HAP-1 (cell line): Measurements from ENCODE around the gene ZZZ3.
"Not testable (repeated sequence)": the region's sequence is repeated elsewhere in the genome, so short reads cannot be mapped to it uniquely, and the experiment has no call there.

Experiments
- DNase-seq, 2 experiments: peaks; one replicate each; pipeline ENCODE4 v3.0.0-alpha.2; 2016 to 2020; ENCODE audit warnings: low spot score in 2 of 2
- H3K27me3 ChIP-seq: fragments of 250-450 bp; sonication (Bioruptor Pico); 2 replicates; pipeline ENCODE4 v1.5.1; 2020; ENCODE audit warnings: low read depth, mild to moderate bottlenecking, moderate library complexity
- H3K36me3 ChIP-seq: fragments of 250-450 bp; sonication (Bioruptor Pico); replicated peaks from 2 replicates; pipeline ENCODE4 v1.5.1; 2020; ENCODE audit warnings: mild to moderate bottlenecking
- H3K4me1 ChIP-seq: fragments of 250-450 bp; sonication (Bioruptor Pico); 2 replicates; pipeline ENCODE4 v1.5.1; 2020; ENCODE audit warnings: mild to moderate bottlenecking
- H3K4me3 ChIP-seq: fragments of 250-450 bp; sonication (Bioruptor Pico); 2 replicates; pipeline ENCODE4 v1.5.1; 2020; ENCODE audit warnings: mild to moderate bottlenecking, moderate library complexity
- H3K9me3 ChIP-seq: fragments of 250-450 bp; sonication (Bioruptor Pico); 2 replicates; pipeline ENCODE4 v1.5.1; 2020; ENCODE audit warnings: mild to moderate bottlenecking, moderate library complexity
- in situ Hi-C: fragments of 300-500 bp; cut with MboI; formaldehyde crosslinking; loops from 3 replicates; pipeline ENCODE4 v1.14.3; 2020; ENCODE audit warnings: low sequenced_read_pairs, inconsistent platforms, mixed read lengths

ZZZ3 gene

DNA sequence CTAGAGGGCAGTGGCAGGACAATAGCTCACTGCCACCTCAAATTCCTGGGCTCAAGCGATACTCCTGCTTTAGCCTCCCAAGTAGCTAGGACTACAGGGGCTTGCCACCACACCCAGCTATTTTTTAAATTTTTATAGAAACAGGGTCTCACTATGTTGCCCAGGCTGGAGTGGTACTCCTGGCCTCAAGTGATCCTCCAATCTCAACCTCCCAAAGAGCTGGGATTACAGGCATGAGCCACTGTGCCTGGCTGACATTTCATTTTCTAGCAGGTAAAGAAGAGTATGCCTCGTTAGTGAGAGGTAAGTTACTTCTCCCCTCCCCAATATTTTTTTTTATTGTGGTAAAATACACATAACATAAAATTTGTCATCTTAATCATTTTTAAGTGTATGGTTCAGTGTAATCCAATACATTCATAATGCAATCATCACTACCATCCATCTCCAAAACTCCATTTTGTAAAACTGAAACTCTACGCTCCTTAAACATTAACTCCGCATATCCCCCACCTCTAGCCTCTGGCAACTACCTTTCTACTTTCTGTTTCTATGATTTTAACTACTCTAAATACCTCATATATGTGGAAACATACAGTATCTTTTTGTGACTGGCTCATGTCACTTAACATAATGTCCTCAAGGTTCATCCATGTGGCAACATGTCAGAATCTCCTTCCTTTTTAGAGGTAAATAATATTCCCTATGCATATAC lies 22.4 kb downstream of the ZZZ3 start:
- Histone ChIP-seq H3K4me1 (no peaks in the 10 kb centered on the region), H3K36me3 (no peaks in the 10 kb centered on the region), H3K9me3 (no peaks in the 10 kb centered on the region), H3K4me3 (no peak overlapping the region), H3K27me3 (no peaks in the 10 kb centered on the region)
- in situ Hi-C loops: no loop called here
- no peak for DNase-seq

DNA sequence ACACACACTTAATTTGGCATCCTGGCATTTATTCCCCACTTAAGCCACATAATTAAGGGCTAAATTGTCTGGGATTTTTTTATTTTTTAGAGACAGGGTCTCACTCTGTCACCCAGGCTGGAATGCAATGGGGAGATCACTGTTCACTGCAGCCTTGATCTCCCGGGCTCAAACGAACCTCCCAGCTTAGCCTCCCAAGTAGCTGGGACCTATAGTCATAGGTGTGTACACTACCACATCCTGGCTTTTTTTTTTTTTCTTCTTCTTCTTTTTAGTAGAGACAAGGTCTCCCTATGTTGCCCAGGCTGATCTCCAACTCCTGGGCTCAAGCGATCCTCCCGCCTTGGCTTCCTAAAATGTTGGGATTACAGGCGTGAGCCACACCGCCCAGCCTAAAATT lies 24.2 kb downstream of the ZZZ3 start:
- H3K36me3 ChIP-seq: no peaks in the 10 kb centered on the region
- no peak overlapping the region for H3K4me3 ChIP-seq
- DNase-seq: no peak
- no peaks in the 10 kb centered on the region for H3K4me1 ChIP-seq
- H3K27me3 ChIP-seq: no peaks in the 10 kb centered on the region
- no peaks in the 10 kb centered on the region for H3K9me3 ChIP-seq
- in situ Hi-C loops: no loop called here

DNA sequence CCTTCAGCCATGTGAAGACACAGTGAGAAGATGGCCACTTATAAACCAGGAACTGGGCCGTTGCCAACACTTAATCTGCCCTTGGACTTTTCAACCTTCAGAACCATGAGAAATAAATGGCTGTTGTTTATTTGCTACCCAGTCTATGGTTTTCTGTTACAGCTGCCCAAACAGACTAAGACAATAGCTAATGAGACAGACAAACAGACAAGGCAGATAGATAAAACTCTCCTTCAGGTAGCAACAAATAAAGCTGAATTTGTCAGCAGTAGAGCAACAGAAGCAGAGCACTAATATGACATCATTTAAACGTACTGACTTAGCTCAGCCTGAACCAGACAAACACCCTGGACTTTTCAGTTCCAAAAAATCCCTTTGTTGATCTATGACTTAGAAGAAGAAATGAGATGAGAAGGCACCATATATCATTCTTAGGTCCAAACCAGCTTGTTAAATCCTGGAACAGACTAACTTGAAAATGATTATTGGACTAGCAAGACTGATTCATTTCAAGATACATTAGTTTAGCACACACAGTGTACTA lies 27.0 kb downstream of the ZZZ3 start:
- no peak for DNase-seq
- Histone ChIP-seq H3K4me3 (no peak overlapping the region), H3K36me3 (no peaks in the 10 kb centered on the region), H3K27me3 (no peaks in the 10 kb centered on the region), H3K4me1 (no peaks in the 10 kb centered on the region), H3K9me3 (0 out of 2 replicates have a peak, but pooled peaks cover 2% of the 10 kb centered on the region)
- in situ Hi-C loops: no loop called here

DNA sequence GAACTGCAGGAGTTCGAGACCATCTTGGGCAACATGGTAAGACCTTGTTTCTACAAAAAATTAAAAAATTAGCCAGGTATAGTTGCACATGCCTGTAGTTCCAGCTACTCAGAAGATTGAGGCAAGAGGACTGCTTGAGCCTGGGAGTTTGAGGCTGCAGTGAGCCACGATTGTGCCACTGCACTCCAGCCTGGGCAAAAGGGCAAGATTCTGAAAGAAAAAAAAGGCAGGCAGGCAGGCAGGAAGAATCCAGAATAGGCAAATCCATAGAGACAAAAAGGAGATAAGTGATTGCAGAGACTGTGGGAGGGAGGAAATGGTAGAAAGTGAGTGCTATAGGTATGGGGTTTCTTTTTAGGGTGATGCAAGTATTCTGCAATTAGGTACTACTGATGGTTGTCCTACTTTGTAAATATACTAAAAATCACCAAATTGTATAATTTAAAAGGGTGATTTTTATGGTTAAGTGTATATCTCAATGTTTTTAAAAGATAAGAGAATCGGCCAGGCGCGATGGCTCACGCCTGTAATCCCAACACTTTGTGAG lies 29.4 kb downstream of the ZZZ3 start:
- no peaks in the 10 kb centered on the region for H3K36me3 ChIP-seq
- in situ Hi-C loops: no loop called here

DNA sequence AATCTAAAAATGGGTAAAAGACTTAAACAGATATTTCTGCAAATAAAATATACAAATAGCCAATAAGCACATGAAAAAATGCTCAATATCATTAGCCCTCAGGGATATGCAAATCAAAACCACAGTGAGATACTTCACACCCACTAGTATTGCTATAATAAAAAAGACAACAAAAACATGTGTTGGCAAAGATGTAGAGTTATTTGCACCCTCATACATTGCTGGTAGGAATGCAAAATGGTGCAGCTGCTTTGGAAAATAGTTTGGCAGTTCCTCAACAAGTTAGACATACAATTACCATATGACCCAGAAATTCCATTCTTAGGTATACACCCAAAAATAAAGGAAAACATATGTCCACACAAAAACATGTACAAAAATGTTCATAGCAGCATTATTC lies 30.2 kb downstream of the ZZZ3 start:
- H3K4me1 ChIP-seq: no peaks in the 10 kb centered on the region
- H3K27me3 ChIP-seq: no peaks in the 10 kb centered on the region
- peaks cover 2% of the 10 kb centered on the region; the same call in 1 of the 2 replicates for H3K9me3 ChIP-seq
- H3K36me3 ChIP-seq: no peaks in the 10 kb centered on the region
- DNase-seq: no peak
- H3K4me3 ChIP-seq: no peak overlapping the region
- in situ Hi-C loops: no loop called here

More for the DNA sequence above, 29.4 kb downstream of the ZZZ3 start:
- Histone ChIP-seq H3K9me3 (peaks cover 2% of the 10 kb centered on the region; the same call in 1 of the 2 replicates), H3K4me3 (no peak overlapping the region), H3K27me3 (no peaks in the 10 kb centered on the region), H3K4me1 (no peaks in the 10 kb centered on the region)
- DNase-seq: no peak

DNA sequence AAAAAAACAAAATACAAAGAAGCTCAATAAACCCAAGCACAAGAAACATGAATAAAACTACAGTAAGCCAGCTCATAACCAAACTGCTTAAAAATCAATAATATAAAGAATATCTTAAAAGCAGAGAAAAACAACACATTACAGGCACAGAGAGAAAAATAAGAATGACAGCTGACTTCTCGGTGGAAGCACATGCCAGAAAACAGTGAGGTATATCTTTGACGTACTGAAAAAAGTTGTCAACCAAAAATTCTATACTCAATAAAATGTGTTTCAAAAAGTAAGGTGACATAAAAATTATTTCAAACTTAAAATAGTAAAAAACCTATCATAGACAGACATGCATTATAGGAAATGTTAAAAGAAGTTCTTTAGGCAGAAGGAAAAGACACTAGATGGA lies 33.3 kb downstream of the ZZZ3 start:
- Histone ChIP-seq H3K36me3 (no peaks in the 10 kb centered on the region; the same call in 1 of the 2 replicates), H3K4me3 (no peak overlapping the region), H3K9me3 (peaks cover 2% of the 10 kb centered on the region; the same call in 1 of the 2 replicates), H3K4me1 (no peaks in the 10 kb centered on the region), H3K27me3 (no peaks in the 10 kb centered on the region)
- no peak for DNase-seq
- in situ Hi-C loops: no loop called here

DNA sequence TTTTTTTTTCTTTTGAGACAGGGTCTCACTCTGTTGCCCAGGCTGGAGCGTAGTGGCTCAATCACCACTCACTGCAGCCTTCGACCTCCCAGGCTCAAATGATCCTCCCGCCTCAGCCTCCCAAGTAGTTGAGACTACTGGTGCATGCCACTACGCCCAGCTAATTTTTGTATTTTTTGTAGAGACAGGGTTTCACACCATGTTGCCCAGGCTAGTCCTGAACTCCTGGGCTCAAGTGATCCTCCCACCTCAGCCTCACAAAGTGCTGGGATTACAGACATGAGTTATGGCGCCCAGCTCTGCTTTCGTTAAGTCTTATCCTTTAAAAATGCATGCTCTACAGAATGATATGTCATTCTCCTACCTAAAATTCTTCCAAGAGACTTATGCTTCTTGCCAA lies 36.2 kb downstream of the ZZZ3 start:
- in situ Hi-C loops, H3K36me3 ChIP-seq, H3K9me3 ChIP-seq, H3K27me3 ChIP-seq, DNase-seq, H3K4me3 ChIP-seq: not testable (repeated sequence)
- peaks cover 11% of the 10 kb centered on the region for H3K4me1 ChIP-seq

DNA sequence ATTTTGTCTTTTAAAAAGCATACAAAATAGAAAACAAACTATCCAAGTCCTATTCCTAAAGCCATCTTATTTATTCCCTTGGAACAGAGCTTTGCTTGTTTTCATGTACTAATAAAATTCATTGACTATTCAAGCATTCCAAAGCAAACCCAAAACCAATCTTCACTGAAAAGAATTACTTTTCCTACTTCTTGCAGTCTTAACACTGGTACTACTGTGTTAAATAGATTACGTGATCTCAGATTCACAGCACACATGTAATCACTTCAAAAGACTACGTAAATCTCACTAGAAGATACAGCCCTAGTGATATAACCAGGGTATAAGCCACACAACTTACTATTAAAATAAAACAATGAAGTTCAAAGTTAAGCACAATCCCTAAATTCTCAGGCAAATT lies 39.0 kb downstream of the ZZZ3 start:
- Histone ChIP-seq H3K36me3 (no peaks in the 10 kb centered on the region; the same call in none of the 2 replicates), H3K9me3 (no peaks in the 10 kb centered on the region), H3K4me1 (peaks cover 11% of the 10 kb centered on the region), H3K27me3 (no peaks in the 10 kb centered on the region), H3K4me3 (no peak overlapping the region)
- in situ Hi-C loops: no loop called here
- DNase-seq: no peak

DNA sequence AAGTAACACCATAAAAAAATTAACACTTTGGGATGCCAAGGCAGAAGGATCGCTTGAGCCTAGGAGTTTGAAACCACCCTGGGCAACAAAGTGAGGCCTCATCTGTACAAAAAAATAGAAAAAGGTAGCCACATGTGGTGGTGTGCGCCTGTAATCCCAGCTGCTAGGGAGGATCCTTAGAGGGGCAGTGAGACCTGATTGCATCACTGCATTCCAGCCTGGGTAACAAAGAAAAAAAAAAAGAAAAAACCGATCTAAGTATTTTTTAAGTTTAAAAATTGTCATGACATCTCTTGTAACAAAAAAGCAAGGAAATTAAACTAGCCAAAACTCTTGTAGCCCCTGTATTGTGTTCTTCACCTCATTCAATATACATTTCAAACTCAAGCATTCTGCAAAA lies 39.5 kb downstream of the ZZZ3 start:
- Histone ChIP-seq H3K4me1 (peaks cover 11% of the 10 kb centered on the region), H3K27me3 (no peaks in the 10 kb centered on the region), H3K4me3 (no peak overlapping the region), H3K36me3 (no peaks in the 10 kb centered on the region; the same call in none of the 2 replicates), H3K9me3 (no peaks in the 10 kb centered on the region)
- no peak for DNase-seq
- in situ Hi-C loops: no loop called here

DNA sequence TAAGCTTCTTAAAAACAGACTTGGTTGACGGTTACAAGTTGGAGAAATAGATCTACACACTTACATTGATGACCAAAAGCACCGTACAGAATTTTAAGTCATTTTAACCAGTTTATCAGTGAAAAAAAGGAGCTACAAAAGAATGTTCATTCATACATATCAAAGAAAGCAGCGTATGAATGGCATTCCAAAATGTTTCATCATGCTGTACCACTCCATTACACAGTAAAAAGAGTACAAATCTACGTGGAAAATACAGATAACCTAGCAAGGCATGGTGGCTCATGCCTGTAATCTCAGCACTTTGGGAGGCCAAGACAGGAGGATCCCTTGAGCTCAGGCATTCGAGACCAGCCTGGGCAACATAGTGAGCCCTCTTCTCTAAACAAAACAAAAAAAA lies 40.3 kb downstream of the ZZZ3 start:
- H3K4me1 ChIP-seq: peaks cover 11% of the 10 kb centered on the region

DNA sequence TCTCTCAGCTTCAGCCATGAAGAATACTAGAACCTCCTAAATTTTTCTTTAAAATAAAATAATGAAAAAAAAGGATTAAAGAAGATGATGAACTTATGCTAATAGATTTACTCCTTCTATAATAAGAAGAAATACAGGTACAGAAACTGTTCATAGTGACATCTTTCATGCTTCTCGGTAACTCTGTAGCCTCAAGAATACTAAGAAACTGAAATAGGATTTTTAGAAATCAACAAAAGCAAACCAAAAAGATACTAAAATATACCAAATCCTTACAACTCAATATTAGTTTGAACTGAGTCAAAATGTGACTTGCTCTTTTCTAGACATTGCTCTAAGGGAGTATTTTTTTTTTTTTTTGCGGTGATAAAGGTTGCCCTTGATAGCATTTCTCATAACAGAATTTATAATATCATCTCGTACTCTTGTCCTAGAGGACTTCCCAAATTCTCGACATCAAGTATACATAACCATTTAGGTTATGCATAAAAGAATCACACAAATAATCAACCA lies 42.8 kb downstream of the ZZZ3 start:
- Histone ChIP-seq H3K27me3 (no peaks in the 10 kb centered on the region), H3K4me3 (no peak overlapping the region), H3K36me3 (no peaks in the 10 kb centered on the region; the same call in 1 of the 2 replicates), H3K4me1 (peaks cover 18% of the 10 kb centered on the region), H3K9me3 (no peaks in the 10 kb centered on the region)
- no peak for DNase-seq
- in situ Hi-C loops: no loop called here

More for the DNA sequence above, 40.3 kb downstream of the ZZZ3 start:
- H3K4me3 ChIP-seq: no peak overlapping the region
- peak in 1 of 2 experiments; percentile 20 for DNase-seq
- H3K9me3 ChIP-seq: no peaks in the 10 kb centered on the region
- in situ Hi-C loops: no loop called here
- H3K27me3 ChIP-seq: no peaks in the 10 kb centered on the region
- H3K36me3 ChIP-seq: no peaks in the 10 kb centered on the region; the same call in none of the 2 replicates

DNA sequence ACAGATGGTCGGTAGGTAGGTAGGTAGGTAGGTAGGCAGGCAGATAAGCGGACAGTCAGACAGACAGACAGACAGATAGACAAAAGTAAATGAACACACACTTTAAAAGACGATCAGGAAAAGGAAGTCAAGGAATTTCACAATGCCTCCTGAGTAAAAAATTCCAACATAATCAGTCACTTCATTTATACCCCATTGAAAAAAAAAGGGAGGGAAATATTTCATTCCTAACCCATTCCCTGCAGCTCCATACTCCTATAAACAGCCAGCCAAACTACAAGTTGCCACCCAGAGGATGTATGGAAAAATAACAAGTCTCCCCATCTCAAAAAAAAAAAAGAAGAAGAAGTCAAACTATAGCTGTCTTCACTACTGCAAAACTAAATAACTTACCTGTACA lies 43.4 kb downstream of the ZZZ3 start:
- H3K36me3 ChIP-seq: no peaks in the 10 kb centered on the region; the same call in 1 of the 2 replicates
- in situ Hi-C loops: no loop called here
- H3K4me3 ChIP-seq: no peak overlapping the region
- H3K27me3 ChIP-seq: no peaks in the 10 kb centered on the region
- H3K4me1 ChIP-seq: peaks cover 23% of the 10 kb centered on the region
- no peak for DNase-seq
- no peaks in the 10 kb centered on the region for H3K9me3 ChIP-seq

DNA sequence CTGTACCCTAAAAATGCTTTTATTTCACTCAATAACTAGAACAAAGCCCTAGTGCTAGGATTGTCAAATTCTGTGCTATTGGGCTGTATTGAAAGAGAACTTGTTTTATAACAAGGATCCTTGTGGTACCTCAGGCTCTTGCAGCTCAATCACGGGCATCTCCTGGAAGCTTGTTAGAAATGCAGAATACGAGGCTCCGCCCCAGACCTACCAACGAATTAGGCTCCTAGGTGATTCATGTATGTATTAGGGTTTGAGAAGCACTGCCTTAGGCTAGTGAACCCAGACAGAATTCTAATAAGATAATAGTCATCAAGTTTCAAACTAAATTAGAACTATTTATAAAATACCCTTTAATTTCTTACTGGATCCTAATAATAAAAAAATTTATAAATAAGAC lies 45.6 kb downstream of the ZZZ3 start:
- Histone ChIP-seq H3K9me3 (no peaks in the 10 kb centered on the region), H3K4me1 (peaks cover 13% of the 10 kb centered on the region), H3K36me3 (peaks cover 13% of the 10 kb centered on the region), H3K4me3 (no peak overlapping the region), H3K27me3 (no peaks in the 10 kb centered on the region)
- in situ Hi-C loops: no loop called here
- DNase-seq: no peak
